Caco-2 (cell line): Measurements from ENCODE around the gene ATG13. TPM values are rescaled to one million over a fixed set of nuclear protein-coding genes. Genes with fewer than 3 reads are reported as not detected.
"Not testable (repeated sequence)": the region's sequence is repeated elsewhere in the genome, so short reads cannot be mapped to it uniquely, and the experiment has no call there.

Experiments used
- BruUV-seq: library from RNA; stranded (reverse); fragments of 400-500 nt; replicated peaks from 2 replicates; lab custom pipeline; 2021; lab: Mats Ljungman, UMichigan
- CTCF ChIA-PET: fragments of 300-600 bp; sonication (Branson Sonifier 250); formaldehyde crosslinking; loops from one replicate; lab custom pipeline; 2022; ENCODE audit warnings: antibody characterized with exemption; lab: Charles Lee
- POLR2A ChIA-PET: fragments of 300-600 bp; sonication (Branson Sonifier 250); formaldehyde crosslinking; loops from one replicate; lab custom pipeline; 2022; ENCODE audit warnings: antibody characterized with exemption; lab: Charles Lee
- DNase-seq, 2 experiments: peaks; one replicate each; pipeline versions ENCODE4 v3.0.0 to v3.0.0-alpha.2; 2020 to 2022
- H3K27me3 ChIP-seq: replicated peaks from 2 replicates; pipeline ENCODE4 v1.6.0; 2011; ENCODE audit warnings: low read length; ENCODE audit not compliant: control insufficient read depth, insufficient read depth
- H3K36me3 ChIP-seq: 2 replicates; pipeline ENCODE4 v1.5.1; 2011; ENCODE audit warnings: low read length; ENCODE audit not compliant: control insufficient read depth, insufficient read depth
- H3K4me1 ChIP-seq: fragments of 250-450 bp; sonication (Bioruptor Pico); 2 replicates; pipeline ENCODE4 v1.5.1; 2020; ENCODE audit warnings: mild to moderate bottlenecking
- H3K4me3 ChIP-seq: 2 replicates; pipeline ENCODE4 v1.5.1; 2011; ENCODE audit warnings: low read depth, mild to moderate bottlenecking, control low read depth, low read length
- H3K9me3 ChIP-seq: fragments of 250-450 bp; sonication (Bioruptor Pico); 2 replicates; pipeline ENCODE4 v1.5.1; 2020; ENCODE audit warnings: mild to moderate bottlenecking, moderate library complexity
- H3K27ac Mint-ChIP-seq: one replicate; pipeline ENCODE4 v1.8.0; 2022; ENCODE audit warnings: mixed read lengths; ENCODE audit not compliant: unreplicated experiment
- H3K27me3 Mint-ChIP-seq: one replicate; pipeline ENCODE4 v1.8.0; 2022; ENCODE audit warnings: mixed read lengths; ENCODE audit not compliant: insufficient read depth, unreplicated experiment
- H3K36me3 Mint-ChIP-seq: one replicate; pipeline ENCODE4 v1.8.0; 2022; ENCODE audit warnings: mild to moderate bottlenecking, mixed read lengths; ENCODE audit not compliant: insufficient read depth, unreplicated experiment
- H3K4me1 Mint-ChIP-seq: one replicate; pipeline ENCODE4 v1.8.0; 2022; ENCODE audit warnings: low read depth, mixed read lengths; ENCODE audit not compliant: unreplicated experiment
- H3K4me3 Mint-ChIP-seq: one replicate; pipeline ENCODE4 v1.8.0; 2022; ENCODE audit warnings: mild to moderate bottlenecking, moderate library complexity, mixed read lengths; ENCODE audit not compliant: unreplicated experiment
- H3K9me3 Mint-ChIP-seq: one replicate; pipeline ENCODE4 v1.8.0; 2022; ENCODE audit warnings: mixed read lengths; ENCODE audit not compliant: unreplicated experiment
- intact Hi-C: fragments of 100-400 bp; cut with micrococcal nuclease; formaldehyde crosslinking; loops from one replicate; pipeline ENCODE4 v1.10.0; 2022; ENCODE audit not compliant: unreplicated experiment
- total RNA-seq: library from RNA; stranded (reverse); gene quantifications from 2 replicates; pipeline ENCODE4 v1.2.3, GENCODE V29; 2022
- TF ChIP-seq, protein P1 (sequence below), 2 experiments: fragments of 200-600 bp in 1 of 2; IDR thresholded peaks; 1 replicate in 1 of 2; 2 replicates in 1 of 2; pipeline versions ENCODE4 v1.5.1 to v1.8.0; 2011 to 2022; ENCODE audit warnings: antibody characterized with exemption in 1 of 2, control low read depth in 1 of 2, inconsistent platforms in 1 of 2, low read depth in 1 of 2, low read length in 1 of 2, mild to moderate bottlenecking in 1 of 2, moderate library complexity in 1 of 2; ENCODE audit not compliant: insufficient read depth in 1 of 2, severe bottlenecking in 1 of 2, unreplicated experiment in 1 of 2

The ATG13 gene
- total RNA-seq, 1 experiment from 2014 or later: 101 TPM

DNA sequence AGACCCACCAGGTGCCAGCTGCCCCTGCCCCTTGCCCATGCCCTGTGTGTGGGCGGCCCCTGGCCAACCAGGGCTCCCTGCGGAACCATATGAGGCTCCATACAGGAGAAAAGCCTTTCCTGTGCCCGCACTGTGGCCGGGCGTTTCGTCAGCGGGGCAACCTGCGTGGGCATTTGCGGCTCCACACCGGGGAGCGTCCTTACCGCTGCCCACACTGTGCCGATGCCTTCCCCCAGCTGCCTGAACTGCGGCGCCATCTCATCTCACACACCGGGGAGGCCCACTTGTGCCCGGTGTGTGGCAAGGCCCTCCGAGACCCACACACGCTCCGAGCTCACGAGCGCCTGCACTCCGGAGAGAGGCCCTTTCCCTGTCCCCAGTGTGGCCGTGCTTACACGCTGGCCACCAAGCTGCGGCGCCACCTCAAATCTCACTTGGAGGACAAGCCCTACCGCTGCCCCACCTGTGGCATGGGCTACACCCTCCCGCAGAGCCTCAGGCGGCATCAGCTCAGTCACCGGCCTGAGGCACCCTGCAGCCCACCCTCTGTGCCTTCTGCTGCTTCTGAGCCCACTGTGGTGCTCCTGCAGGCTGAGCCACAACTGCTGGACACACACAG is 87.8 kb downstream of the ATG13 start:
- Histone ChIP-seq H3K9me3 (no peaks in the 10 kb centered on the region), H3K27me3 (no peaks in the 10 kb centered on the region), H3K4me3 (no peak overlapping the region), H3K4me1 (peaks cover 6% of the 10 kb centered on the region; the same call in 1 of the 2 replicates), H3K36me3 (peaks cover 14% of the 10 kb centered on the region)
- H3K4me3 Mint-ChIP-seq: no peak overlapping the region
- BruUV-seq: no TSS peak
- H3K4me1 Mint-ChIP-seq: peaks cover 14% of the 10 kb centered on the region
- no peak for DNase-seq
- ChIA-PET POLR2A (no interaction called here), CTCF (no interaction called here)
- TF ChIP-seq, protein P1, sequence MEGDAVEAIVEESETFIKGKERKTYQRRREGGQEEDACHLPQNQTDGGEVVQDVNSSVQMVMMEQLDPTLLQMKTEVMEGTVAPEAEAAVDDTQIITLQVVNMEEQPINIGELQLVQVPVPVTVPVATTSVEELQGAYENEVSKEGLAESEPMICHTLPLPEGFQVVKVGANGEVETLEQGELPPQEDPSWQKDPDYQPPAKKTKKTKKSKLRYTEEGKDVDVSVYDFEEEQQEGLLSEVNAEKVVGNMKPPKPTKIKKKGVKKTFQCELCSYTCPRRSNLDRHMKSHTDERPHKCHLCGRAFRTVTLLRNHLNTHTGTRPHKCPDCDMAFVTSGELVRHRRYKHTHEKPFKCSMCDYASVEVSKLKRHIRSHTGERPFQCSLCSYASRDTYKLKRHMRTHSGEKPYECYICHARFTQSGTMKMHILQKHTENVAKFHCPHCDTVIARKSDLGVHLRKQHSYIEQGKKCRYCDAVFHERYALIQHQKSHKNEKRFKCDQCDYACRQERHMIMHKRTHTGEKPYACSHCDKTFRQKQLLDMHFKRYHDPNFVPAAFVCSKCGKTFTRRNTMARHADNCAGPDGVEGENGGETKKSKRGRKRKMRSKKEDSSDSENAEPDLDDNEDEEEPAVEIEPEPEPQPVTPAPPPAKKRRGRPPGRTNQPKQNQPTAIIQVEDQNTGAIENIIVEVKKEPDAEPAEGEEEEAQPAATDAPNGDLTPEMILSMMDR (IDR thresholded peaks at IDR 0.05; ENCODE audit: insufficient read depth in 1 of 2, low read depth in 1 of 2, low read length in 1 of 2, severe bottlenecking in 1 of 2, unreplicated experiment in 1 of 2): no peak
- no peaks in the 10 kb centered on the region for H3K27me3 Mint-ChIP-seq
- intact Hi-C loops: no loop called here
- H3K27ac Mint-ChIP-seq: no peak overlapping the region
- peaks cover 66% of the 10 kb centered on the region for H3K36me3 Mint-ChIP-seq
- no peaks in the 10 kb centered on the region for H3K9me3 Mint-ChIP-seq

DNA sequence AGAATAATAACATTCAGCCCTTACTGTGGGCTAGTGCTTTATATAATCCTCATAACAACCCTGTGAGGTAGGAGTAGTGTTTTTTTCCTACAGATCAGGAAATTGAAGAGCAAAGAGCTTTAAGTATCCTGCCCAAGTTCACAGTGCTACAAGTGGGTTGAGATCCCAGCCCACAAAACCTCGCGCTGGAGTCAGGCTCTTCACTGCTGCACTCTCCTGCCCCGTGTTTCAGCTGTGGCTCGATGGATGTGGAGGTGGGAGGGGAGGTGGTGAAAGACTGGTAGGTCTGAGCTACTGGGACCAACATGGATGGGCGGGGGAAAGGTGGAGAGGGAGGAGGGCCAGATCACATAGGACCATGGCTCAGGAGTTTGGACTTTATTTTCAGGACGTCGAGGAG is 89.5 kb downstream of the ATG13 start:
- Histone ChIP-seq H3K36me3 (peaks cover 13% of the 10 kb centered on the region), H3K4me3 (no peak overlapping the region), H3K4me1 (peaks cover 3% of the 10 kb centered on the region; the same call in 1 of the 2 replicates), H3K9me3 (no peaks in the 10 kb centered on the region), H3K27me3 (no peaks in the 10 kb centered on the region)
- TF ChIP-seq, protein P1 (IDR thresholded peaks at IDR 0.05; ENCODE audit: insufficient read depth in 1 of 2, low read depth in 1 of 2, low read length in 1 of 2, severe bottlenecking in 1 of 2, unreplicated experiment in 1 of 2): no peak
- BruUV-seq: no TSS peak
- no peaks in the 10 kb centered on the region for H3K27me3 Mint-ChIP-seq
- peaks cover 49% of the 10 kb centered on the region for H3K36me3 Mint-ChIP-seq
- CTCF ChIA-PET: no interaction called here
- peaks cover 8% of the 10 kb centered on the region for H3K4me1 Mint-ChIP-seq
- intact Hi-C loops: no loop called here
- H3K9me3 Mint-ChIP-seq: no peaks in the 10 kb centered on the region
- H3K4me3 Mint-ChIP-seq: no peak overlapping the region
- POLR2A ChIA-PET: no interaction called here
- H3K27ac Mint-ChIP-seq: no peak overlapping the region
- DNase-seq: no peak

DNA sequence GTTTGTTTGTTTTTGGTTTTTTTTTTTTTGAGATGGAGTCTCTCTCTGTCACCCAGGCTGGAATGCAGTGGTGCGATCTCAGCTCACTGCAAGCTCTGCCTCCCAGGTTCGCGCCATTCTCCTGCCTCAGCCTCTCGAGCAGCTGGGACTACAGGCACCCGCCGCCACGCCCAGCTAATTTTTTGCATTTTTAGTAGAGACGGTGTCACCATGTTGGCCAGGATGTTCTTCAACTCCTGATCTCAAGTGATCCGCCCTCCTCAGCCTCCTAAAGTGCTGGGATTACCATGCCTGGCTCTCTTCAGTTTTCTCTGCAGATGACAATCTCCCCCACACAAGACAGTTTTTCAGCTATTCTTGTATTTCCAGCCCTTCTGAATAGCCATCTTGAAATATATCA is 92.0 kb downstream of the ATG13 start:
- BruUV-seq, H3K4me1 ChIP-seq, H3K4me3 ChIP-seq, H3K27me3 ChIP-seq, H3K27me3 Mint-ChIP-seq, H3K9me3 ChIP-seq, H3K9me3 Mint-ChIP-seq, H3K4me3 Mint-ChIP-seq, H3K27ac Mint-ChIP-seq, H3K4me1 Mint-ChIP-seq, DNase-seq, intact Hi-C loops, H3K36me3 ChIP-seq: not testable (repeated sequence)
- ChIA-PET CTCF (interaction anchor here (0.6 kb wide), 1 partner anchor 10 kb away, joined by 5 read pairs; the partner anchor contains the start of gene F2), POLR2A (interaction anchor here (0.6 kb wide), 2 partner anchors 101 to 444 kb away, joined by 3 to 5 read pairs; no protein-coding TSS in a partner anchor)
- H3K36me3 Mint-ChIP-seq: peaks cover 28% of the 10 kb centered on the region
